NCI-H446 treated with DMSO at 0.1 percent for 48 hours (cell line): ENCODE results near the gene PLA2G5.

Source experiments
- DNase-seq: peaks from one replicate; lab custom pipeline; 2025; lab: John Stamatoyannopoulos, UW

Gene PLA2G5

GRCh38 chr1:20090119-20090518, 20.1 kb downstream of the PLA2G5 start:
- DNase-seq, result no peak

GRCh38 chr1:20090641-20091040, 20.6 kb downstream of the PLA2G5 start:
- DNase-seq, result no peak

GRCh38 chr1:20093303-20093702, 23.3 kb downstream of the PLA2G5 start:
- DNase-seq, result no peak

- no peak for DNase-seq
Measured at GRCh38 chr1:20093940-20094391, 24.0 kb downstream of the PLA2G5 start.

GRCh38 chr1:20095564-20096434, 25.8 kb downstream of the PLA2G5 start:
- DNase-seq, result no peak

- DNase-seq, result no peak
Measured at GRCh38 chr1:20096840-20097447, 26.9 kb downstream of the PLA2G5 start.

- no peak for DNase-seq
Measured at GRCh38 chr1:20099533-20099932, 29.5 kb downstream of the PLA2G5 start.

GRCh38 chr1:20100632-20101355, 30.8 kb downstream of the PLA2G5 start:
- no peak for DNase-seq

GRCh38 chr1:20102875-20103274, 32.9 kb downstream of the PLA2G5 start:
- DNase-seq, result no peak

GRCh38 chr1:20105856-20106255, 35.9 kb downstream of the PLA2G5 start:
- no peak for DNase-seq

GRCh38 chr1:20107351-20107750, 37.4 kb downstream of the PLA2G5 start:
- DNase-seq, result no peak

GRCh38 chr1:20107796-20108195, 37.8 kb downstream of the PLA2G5 start:
- DNase-seq, result no peak

GRCh38 chr1:20108366-20109123, 38.6 kb downstream of the PLA2G5 start:
- DNase-seq, result no peak

- DNase-seq, result no peak
Measured at GRCh38 chr1:20109223-20109856, 39.3 kb downstream of the PLA2G5 start.

GRCh38 chr1:20110679-20111078, 40.7 kb downstream of the PLA2G5 start:
- DNase-seq, result no peak

- no peak for DNase-seq
Measured at GRCh38 chr1:20111452-20111851, 41.5 kb downstream of the PLA2G5 start.

- no peak for DNase-seq
Measured at GRCh38 chr1:20112279-20113000, 42.4 kb downstream of the PLA2G5 start.

- DNase-seq, result no peak
Measured at GRCh38 chr1:20114021-20114648, 44.1 kb downstream of the PLA2G5 start.

GRCh38 chr1:20115479-20115878, 45.5 kb downstream of the PLA2G5 start:
- no peak for DNase-seq

GRCh38 chr1:20115916-20116315, 45.9 kb downstream of the PLA2G5 start:
- DNase-seq, result no peak
